ENCODE results near the gene CTNNBL1.

Gene CTNNBL1

DNA sequence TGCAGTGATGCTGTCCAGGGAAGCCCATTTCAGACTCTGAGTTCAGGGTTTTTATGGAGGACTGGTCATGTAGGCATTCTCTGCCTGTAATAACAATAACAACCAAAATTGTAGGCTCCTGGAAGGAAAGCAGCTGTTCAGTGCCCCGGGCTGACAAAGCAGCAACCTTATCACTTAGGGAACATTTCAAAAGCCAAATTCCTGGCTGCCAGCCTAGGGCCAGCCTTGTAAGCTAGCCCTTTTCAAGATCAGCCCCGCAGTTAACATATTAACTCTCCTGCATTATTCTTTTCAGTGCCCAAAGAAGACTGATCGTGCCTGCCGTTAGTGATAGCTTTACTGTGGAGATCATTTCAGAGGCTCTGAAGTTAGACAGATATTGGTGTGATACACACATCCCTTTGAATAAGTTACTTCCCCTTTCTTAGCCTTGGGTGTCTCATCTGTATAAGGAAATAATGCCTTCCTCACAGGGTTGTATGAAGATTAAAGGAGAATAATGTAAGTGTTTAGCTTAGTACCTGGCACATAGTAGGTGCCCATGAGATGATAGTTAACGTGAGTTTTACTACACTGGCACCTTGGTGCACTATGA is 44.1 kb downstream of the CTNNBL1 start:
- TF ChIP-seq, protein P1, sequence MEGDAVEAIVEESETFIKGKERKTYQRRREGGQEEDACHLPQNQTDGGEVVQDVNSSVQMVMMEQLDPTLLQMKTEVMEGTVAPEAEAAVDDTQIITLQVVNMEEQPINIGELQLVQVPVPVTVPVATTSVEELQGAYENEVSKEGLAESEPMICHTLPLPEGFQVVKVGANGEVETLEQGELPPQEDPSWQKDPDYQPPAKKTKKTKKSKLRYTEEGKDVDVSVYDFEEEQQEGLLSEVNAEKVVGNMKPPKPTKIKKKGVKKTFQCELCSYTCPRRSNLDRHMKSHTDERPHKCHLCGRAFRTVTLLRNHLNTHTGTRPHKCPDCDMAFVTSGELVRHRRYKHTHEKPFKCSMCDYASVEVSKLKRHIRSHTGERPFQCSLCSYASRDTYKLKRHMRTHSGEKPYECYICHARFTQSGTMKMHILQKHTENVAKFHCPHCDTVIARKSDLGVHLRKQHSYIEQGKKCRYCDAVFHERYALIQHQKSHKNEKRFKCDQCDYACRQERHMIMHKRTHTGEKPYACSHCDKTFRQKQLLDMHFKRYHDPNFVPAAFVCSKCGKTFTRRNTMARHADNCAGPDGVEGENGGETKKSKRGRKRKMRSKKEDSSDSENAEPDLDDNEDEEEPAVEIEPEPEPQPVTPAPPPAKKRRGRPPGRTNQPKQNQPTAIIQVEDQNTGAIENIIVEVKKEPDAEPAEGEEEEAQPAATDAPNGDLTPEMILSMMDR (IDR thresholded peaks at IDR 0.05; ENCODE audit: low read length, missing control alignments): no peak
- H3K4me3 ChIP-seq (replicated peaks; ENCODE audit: low read depth, low read length): no peak overlapping the region
- peak; percentile 31 for DNase-seq (ENCODE audit: low read depth)

DNA sequence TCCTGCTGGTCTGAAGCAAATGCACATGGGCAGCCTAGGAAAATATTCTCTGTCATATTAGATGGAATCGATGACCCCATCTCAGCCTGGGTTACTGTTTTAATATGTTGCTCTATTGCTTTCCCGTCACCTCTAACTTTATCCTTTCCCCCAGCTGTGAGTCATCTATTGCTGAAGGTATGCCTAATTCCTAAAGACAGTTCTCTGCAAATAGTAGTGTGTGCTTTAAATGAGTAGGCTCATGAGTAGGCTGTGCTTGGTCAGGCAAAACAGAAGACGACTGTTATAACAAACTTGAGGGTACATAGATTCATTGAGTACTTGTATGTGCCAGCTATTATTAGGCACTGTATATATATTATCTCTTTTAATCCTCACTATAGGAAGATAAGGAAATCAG is 47.2 kb downstream of the CTNNBL1 start:
- TF ChIP-seq, protein P1 (IDR thresholded peaks at IDR 0.05; ENCODE audit: low read length, missing control alignments): no peak
- no peak for DNase-seq (ENCODE audit: low read depth)

DNA sequence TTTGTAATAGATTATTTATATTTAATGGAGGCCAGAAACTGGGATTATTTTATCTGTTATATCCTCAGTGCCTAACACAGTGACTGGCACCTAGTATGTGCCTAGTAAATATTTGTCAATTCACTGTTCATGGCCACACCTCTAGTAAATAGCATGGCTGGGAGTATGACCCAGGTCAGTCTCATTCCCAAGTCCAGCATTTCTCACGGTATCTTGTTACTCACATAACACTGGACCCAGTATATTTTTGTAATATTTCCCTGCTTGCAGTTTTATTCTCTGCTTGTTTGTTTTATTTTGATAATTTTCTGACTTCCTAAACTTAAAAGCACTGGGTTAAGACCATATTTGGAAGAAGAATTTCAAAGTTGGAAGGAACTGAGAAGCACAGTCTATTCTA is 47.7 kb downstream of the CTNNBL1 start:
- TF ChIP-seq, protein P1 (IDR thresholded peaks at IDR 0.05; ENCODE audit: low read length, missing control alignments): no peak
- DNase-seq (ENCODE audit: low read depth): no peak
- no peak overlapping the region for H3K4me3 ChIP-seq (replicated peaks; ENCODE audit: low read depth, low read length)

More for the DNA sequence above, 47.2 kb downstream of the CTNNBL1 start:
- H3K4me3 ChIP-seq (replicated peaks; ENCODE audit: low read depth, low read length): no peak overlapping the region

DNA sequence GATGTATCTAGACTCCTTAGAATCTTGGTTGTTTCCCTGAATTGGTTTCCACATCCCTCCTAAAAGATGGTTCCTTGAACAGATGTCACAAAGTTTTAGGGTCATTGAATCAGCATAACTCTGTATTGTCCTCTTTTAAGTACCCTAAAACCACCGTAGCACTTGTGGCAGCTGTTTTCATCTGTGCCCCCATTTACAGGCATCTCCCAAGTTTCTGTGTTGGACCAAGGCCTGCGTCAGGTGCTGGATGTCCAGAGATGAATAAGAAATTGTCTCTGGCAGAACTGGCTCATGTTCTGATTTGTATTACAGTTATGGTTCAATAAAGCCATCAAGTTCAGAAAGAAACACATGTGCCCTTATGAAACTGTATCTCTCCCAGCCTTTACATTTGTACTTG is 48.3 kb downstream of the CTNNBL1 start:
- DNase-seq (ENCODE audit: low read depth): no peak
- H3K4me3 ChIP-seq (replicated peaks; ENCODE audit: low read depth, low read length): no peak overlapping the region
- TF ChIP-seq, protein P1 (IDR thresholded peaks at IDR 0.05; ENCODE audit: low read length, missing control alignments): no peak

DNA sequence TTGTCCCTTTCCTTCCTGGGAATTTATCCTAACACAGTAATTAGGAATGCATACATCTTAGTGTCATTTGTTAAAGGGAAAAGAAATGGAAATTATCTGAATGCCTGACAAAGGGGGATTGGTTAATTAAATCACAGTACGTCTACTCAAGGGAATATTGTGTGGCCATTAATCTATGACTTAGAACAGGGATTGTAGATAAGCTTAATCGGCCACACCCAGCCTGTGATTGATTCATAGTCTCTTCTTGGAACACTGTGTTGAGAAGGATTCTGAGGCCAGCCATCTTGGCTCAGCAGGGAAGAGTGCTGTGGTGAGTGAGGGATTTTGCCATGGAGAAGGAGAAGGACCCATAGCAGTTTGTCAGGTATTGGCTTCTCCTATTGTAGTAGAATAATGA is 50.5 kb downstream of the CTNNBL1 start:
- no peak for DNase-seq (ENCODE audit: low read depth)
- H3K4me3 ChIP-seq (replicated peaks; ENCODE audit: low read depth, low read length): no peak overlapping the region
- TF ChIP-seq, protein P1 (IDR thresholded peaks at IDR 0.05; ENCODE audit: low read length, missing control alignments): no peak

DNA sequence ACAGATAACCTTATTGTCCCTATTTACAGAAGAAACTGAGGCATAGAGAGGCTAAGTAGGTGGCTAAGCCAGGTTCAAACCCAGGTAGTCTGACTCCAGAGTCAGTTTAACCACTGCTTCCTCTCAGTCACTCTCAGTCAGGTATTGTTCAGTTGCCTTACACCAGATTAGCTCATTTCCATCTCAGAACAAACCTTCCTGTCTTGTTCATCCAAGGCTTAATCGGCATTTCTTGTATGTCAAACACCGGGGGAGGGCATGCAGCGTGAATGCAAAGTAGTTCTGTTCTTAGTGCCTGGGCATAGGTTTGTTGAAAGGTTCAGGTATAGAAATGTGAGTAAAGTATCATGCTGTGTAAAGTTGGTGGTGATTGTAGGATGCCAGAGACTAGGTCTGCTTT is 51.7 kb downstream of the CTNNBL1 start:
- TF ChIP-seq, protein P1 (IDR thresholded peaks at IDR 0.05; ENCODE audit: low read length, missing control alignments): no peak
- no peak overlapping the region for H3K4me3 ChIP-seq (replicated peaks; ENCODE audit: low read depth, low read length)
- DNase-seq (ENCODE audit: low read depth): no peak

DNA sequence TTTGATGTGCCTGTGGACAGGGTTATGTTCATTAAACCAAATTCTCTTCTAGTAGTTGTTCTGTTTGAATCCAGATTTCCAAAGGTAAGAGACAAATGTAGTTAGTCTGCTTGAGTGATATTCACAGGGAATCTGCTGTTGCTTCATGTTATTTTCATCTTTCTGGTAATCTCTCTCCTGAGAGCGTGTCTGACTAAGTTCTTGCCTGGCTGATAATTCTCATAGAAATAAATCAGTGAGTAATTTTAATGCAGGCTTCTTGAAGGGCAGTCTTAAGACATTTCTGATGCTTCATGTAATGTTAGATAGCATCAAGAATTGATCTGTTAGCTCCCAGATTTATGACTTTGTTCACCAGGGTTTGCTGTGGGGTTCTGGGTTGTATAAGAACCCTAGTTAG is 54.2 kb downstream of the CTNNBL1 start:
- no peak overlapping the region for H3K4me3 ChIP-seq (replicated peaks; ENCODE audit: low read depth, low read length)
- no peak for DNase-seq (ENCODE audit: low read depth)
- TF ChIP-seq, protein P1 (IDR thresholded peaks at IDR 0.05; ENCODE audit: low read length, missing control alignments): no peak
